ENCODE measurements around the gene KIAA0753. TPM values are rescaled to one million over a fixed set of nuclear protein-coding genes. Genes with fewer than 3 reads are reported as not detected.

Gene KIAA0753
- polyA plus RNA-seq, 1 of the 3 experiments (the other 2 are of a cell fraction): 7.2 TPM

GRCh38 chr17:6602141-6602540, 38.4 kb downstream of the KIAA0753 start (continued):
- no peak for TF ChIP-seq RAD21 (IDR thresholded peaks at IDR 0.05; ENCODE audit: low read length)

- H3K79me2 ChIP-seq (ENCODE audit: insufficient read depth): no peaks in the 10 kb centered on the region
- H3K4me2 ChIP-seq: no peak overlapping the region
- H2AFZ ChIP-seq (ENCODE audit: low read depth): no peak overlapping the region
- no peak for DNase-seq
- no peak for TF ChIP-seq GATA2 (CRISPR knock-in tag; IDR thresholded peaks at IDR 0.05)
- TF ChIP-seq RFX5 (IDR thresholded peaks at IDR 0.05; ENCODE audit: low read length): no peak
- TF ChIP-seq POLR2AphosphoS5 (IDR thresholded peaks at IDR 0.05; ENCODE audit: low read depth, low read length): no peak
- no peak for TF ChIP-seq NRF1 (IDR thresholded peaks at IDR 0.05; ENCODE audit: low read depth, low read length)
- TF ChIP-seq PBX3 (IDR thresholded peaks at IDR 0.05): no peak
- no peak for TF ChIP-seq EZH2phosphoT487 (IDR thresholded peaks at IDR 0.05; ENCODE audit: borderline replicate concordance, low read depth)
- TF ChIP-seq GABPA (IDR thresholded peaks at IDR 0.05; ENCODE audit: low read depth): no peak
- TF ChIP-seq ZBTB33 (IDR thresholded peaks at IDR 0.05; ENCODE audit: borderline replicate concordance, low read depth): no peak
- TF ChIP-seq REST (IDR thresholded peaks at IDR 0.05; ENCODE audit: low read depth, low read length): no peak
- no peak for TF ChIP-seq IRF3 (IDR thresholded peaks at IDR 0.05; ENCODE audit: low read depth, low read length)
- no peak for TF ChIP-seq SIN3A (IDR thresholded peaks at IDR 0.05; ENCODE audit: borderline replicate concordance, low read depth, low read length)
- no peak for TF ChIP-seq RXRA (IDR thresholded peaks at IDR 0.05; ENCODE audit: borderline replicate concordance, low read depth)
- no peak for TF ChIP-seq NFIC (IDR thresholded peaks at IDR 0.05; ENCODE audit: borderline replicate concordance)
- TF ChIP-seq MXI1 (IDR thresholded peaks at IDR 0.05; ENCODE audit: low read depth, low read length): no peak
- TF ChIP-seq ELF1 (IDR thresholded peaks at IDR 0.05): no peak
- TF ChIP-seq RCOR1 (IDR thresholded peaks at IDR 0.05; ENCODE audit: low read length): no peak
- no peak for TF ChIP-seq FOSL2 (IDR thresholded peaks at IDR 0.05; ENCODE audit: borderline replicate concordance, low read depth)
- TF ChIP-seq RAD21 (IDR thresholded peaks at IDR 0.05; ENCODE audit: low read length): no peak
- TF ChIP-seq EP300 (IDR thresholded peaks at IDR 0.05; ENCODE audit: borderline replicate concordance in 1 of 2, low read depth in 1 of 2, low read length in 1 of 2): no peak
- TF ChIP-seq CTCF (IDR thresholded peaks at IDR 0.05): no peak
- no peaks in the 10 kb centered on the region for H3K9me2 ChIP-seq
- H3F3A ChIP-seq (replicated peaks; ENCODE audit: insufficient read depth): no peaks in the 10 kb centered on the region
- H3K9me3 ChIP-seq: no peaks in the 10 kb centered on the region
- no peaks in the 10 kb centered on the region for H3K27me3 ChIP-seq (ENCODE audit: insufficient read depth)
- no peak overlapping the region for H3K9ac ChIP-seq
- ChIA-PET CTCF (interaction anchor here (1.3 kb wide), 2 partner anchors 14 to 127 kb away, joined by 3 to 4 read pairs; no protein-coding TSS in a partner anchor), POLR2A (no interaction called here)
- H3K4me3 ChIP-seq (ENCODE audit: low read depth in 2 of 2, low read length in 1 of 2): no peak overlapping the region
- peaks cover 70 to 100% of the 10 kb centered on the region in 2 experiments for H3K36me3 ChIP-seq (replicated peaks in 1 of 2; ENCODE audit: control insufficient read depth in 1 of 2, insufficient read depth in 2 of 2, low read length in 1 of 2)
- H3K27ac ChIP-seq (ENCODE audit: low read depth in 2 of 2, low read length in 1 of 2): no peak overlapping the region
- no peaks in the 10 kb centered on the region for H4K20me1 ChIP-seq (ENCODE audit: insufficient read depth)
- H3K4me1 ChIP-seq (ENCODE audit: control insufficient read depth in 1 of 2, insufficient read depth in 2 of 2, low read depth in 1 of 2, low read length in 1 of 2): no peaks in the 10 kb centered on the region
Measured at GRCh38 chr17:6599364-6599763, 41.1 kb downstream of the KIAA0753 start.

All from SK-N-SH (cell line).